ENCODE measurements around the gene UBQLN1.

GRCh38 chr9:83670381-83670780, 37.4 kb downstream of the UBQLN1 start:
- TF ChIP-seq, protein P1, sequence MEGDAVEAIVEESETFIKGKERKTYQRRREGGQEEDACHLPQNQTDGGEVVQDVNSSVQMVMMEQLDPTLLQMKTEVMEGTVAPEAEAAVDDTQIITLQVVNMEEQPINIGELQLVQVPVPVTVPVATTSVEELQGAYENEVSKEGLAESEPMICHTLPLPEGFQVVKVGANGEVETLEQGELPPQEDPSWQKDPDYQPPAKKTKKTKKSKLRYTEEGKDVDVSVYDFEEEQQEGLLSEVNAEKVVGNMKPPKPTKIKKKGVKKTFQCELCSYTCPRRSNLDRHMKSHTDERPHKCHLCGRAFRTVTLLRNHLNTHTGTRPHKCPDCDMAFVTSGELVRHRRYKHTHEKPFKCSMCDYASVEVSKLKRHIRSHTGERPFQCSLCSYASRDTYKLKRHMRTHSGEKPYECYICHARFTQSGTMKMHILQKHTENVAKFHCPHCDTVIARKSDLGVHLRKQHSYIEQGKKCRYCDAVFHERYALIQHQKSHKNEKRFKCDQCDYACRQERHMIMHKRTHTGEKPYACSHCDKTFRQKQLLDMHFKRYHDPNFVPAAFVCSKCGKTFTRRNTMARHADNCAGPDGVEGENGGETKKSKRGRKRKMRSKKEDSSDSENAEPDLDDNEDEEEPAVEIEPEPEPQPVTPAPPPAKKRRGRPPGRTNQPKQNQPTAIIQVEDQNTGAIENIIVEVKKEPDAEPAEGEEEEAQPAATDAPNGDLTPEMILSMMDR (conservative IDR thresholded peaks at IDR 0.05) = no peak
- TF ChIP-seq ZFX (IDR thresholded peaks at IDR 0.05) = no peak
